HG03097 (cell line): ENCODE results near the gene UMODL1.
"Not testable (repeated sequence)": the region's sequence is repeated elsewhere in the genome, so short reads cannot be mapped to it uniquely, and the experiment has no call there.

Source experiments
- ATAC-seq: cut with Tn5 transposase; IDR thresholded peaks from one replicate; pipeline ENCODE4 v1.9.1; 2021; ENCODE audit not compliant: unreplicated experiment, low FRiP score

UMODL1 gene

GRCh38 chr21:42077685-42078238 lies 6.6 kb downstream of the UMODL1 start:
- ATAC-seq: peak; percentile 76

GRCh38 chr21:42078247-42079007 lies 7.3 kb downstream of the UMODL1 start:
- ATAC-seq: not testable (repeated sequence)

- ATAC-seq: no peak
Observed at GRCh38 chr21:42079008-42079938, 8.2 kb downstream of the UMODL1 start.

GRCh38 chr21:42079939-42080787 lies 9.0 kb downstream of the UMODL1 start:
- no peak for ATAC-seq

- ATAC-seq: no peak
Observed at GRCh38 chr21:42080788-42081083, 9.6 kb downstream of the UMODL1 start.

GRCh38 chr21:42081138-42081537 lies 10.0 kb downstream of the UMODL1 start:
- no peak for ATAC-seq

GRCh38 chr21:42081931-42082381 lies 10.8 kb downstream of the UMODL1 start:
- ATAC-seq: no peak

GRCh38 chr21:42082501-42083360 lies 11.6 kb downstream of the UMODL1 start:
- no peak for ATAC-seq

GRCh38 chr21:42083361-42083690 lies 12.2 kb downstream of the UMODL1 start:
- ATAC-seq: no peak

- no peak for ATAC-seq
Observed at GRCh38 chr21:42084079-42084478, 13.0 kb downstream of the UMODL1 start.

- no peak for ATAC-seq
Observed at GRCh38 chr21:42085246-42086077, 14.3 kb downstream of the UMODL1 start.

GRCh38 chr21:42086969-42087368 lies 15.9 kb downstream of the UMODL1 start:
- ATAC-seq: no peak

GRCh38 chr21:42088148-42088547 lies 17.0 kb downstream of the UMODL1 start:
- no peak for ATAC-seq

GRCh38 chr21:42088658-42089057 lies 17.5 kb downstream of the UMODL1 start:
- ATAC-seq: no peak

GRCh38 chr21:42089093-42089631 lies 18.0 kb downstream of the UMODL1 start:
- ATAC-seq: no peak

- ATAC-seq: no peak
Observed at GRCh38 chr21:42089665-42090310, 18.7 kb downstream of the UMODL1 start.

GRCh38 chr21:42091899-42092508 lies 20.9 kb downstream of the UMODL1 start:
- ATAC-seq: no peak

- no peak for ATAC-seq
Observed at GRCh38 chr21:42092771-42093170, 21.7 kb downstream of the UMODL1 start.
